Activated CD8-positive, alpha-beta T cell treated with anti-CD3 and anti-CD28 coated beads, Interleukin-2, amount 10 ng/mL, durations not matched to agents 7 days and 5 days (primary cell): Measurements from ENCODE around the gene PALD1. TPM values are rescaled to one million over a fixed set of nuclear protein-coding genes. Genes with fewer than 3 reads are reported as not detected.

Experiments used
- ATAC-seq: fragments of 150-1000 bp; cut with Tn5 transposase; one replicate; pipeline ENCODE4 v1.10.0; 2021; ENCODE audit warnings: moderate library complexity
- CTCF ChIA-PET: fragments of 350-600 bp; sonication (Branson Sonifier 250); formaldehyde crosslinking; loops from one replicate; lab custom pipeline; 2021; ENCODE audit warnings: antibody characterized with exemption; lab: Charles Lee
- POLR2A ChIA-PET: fragments of 350-600 bp; sonication (Branson Sonifier 250); formaldehyde crosslinking; loops from one replicate; lab custom pipeline; 2021; ENCODE audit warnings: antibody characterized with exemption; lab: Charles Lee
- DNase-seq: peaks from one replicate; pipeline ENCODE4 v3.0.0-alpha.2; 2020
- H3K27ac Mint-ChIP-seq: one replicate; pipeline ENCODE4 v1.8.0; 2021; ENCODE audit warnings: mild to moderate bottlenecking, mixed read lengths
- H3K27me3 Mint-ChIP-seq: one replicate; pipeline ENCODE4 v1.8.0; 2021; ENCODE audit warnings: low read depth, mixed read lengths
- H3K36me3 Mint-ChIP-seq: one replicate; pipeline ENCODE4 v1.8.0; 2021; ENCODE audit warnings: low read depth, mixed read lengths
- H3K4me1 Mint-ChIP-seq: one replicate; pipeline ENCODE4 v1.8.0; 2021; ENCODE audit warnings: low read depth, mixed read lengths
- H3K4me3 Mint-ChIP-seq: one replicate; pipeline ENCODE4 v1.8.0; 2021; ENCODE audit warnings: mild to moderate bottlenecking, mixed read lengths
- H3K9me3 Mint-ChIP-seq: one replicate; pipeline ENCODE4 v1.8.0; 2022; ENCODE audit warnings: mixed read lengths; ENCODE audit not compliant: insufficient read depth
- total RNA-seq, 2 experiments: library from RNA; stranded (reverse); gene quantifications; one replicate each; pipeline ENCODE4 v1.2.3, GENCODE V29; 2021

PALD1 gene
- total RNA-seq, 2 experiments from 2014 or later: 6.2 to 6.5 TPM

DNA sequence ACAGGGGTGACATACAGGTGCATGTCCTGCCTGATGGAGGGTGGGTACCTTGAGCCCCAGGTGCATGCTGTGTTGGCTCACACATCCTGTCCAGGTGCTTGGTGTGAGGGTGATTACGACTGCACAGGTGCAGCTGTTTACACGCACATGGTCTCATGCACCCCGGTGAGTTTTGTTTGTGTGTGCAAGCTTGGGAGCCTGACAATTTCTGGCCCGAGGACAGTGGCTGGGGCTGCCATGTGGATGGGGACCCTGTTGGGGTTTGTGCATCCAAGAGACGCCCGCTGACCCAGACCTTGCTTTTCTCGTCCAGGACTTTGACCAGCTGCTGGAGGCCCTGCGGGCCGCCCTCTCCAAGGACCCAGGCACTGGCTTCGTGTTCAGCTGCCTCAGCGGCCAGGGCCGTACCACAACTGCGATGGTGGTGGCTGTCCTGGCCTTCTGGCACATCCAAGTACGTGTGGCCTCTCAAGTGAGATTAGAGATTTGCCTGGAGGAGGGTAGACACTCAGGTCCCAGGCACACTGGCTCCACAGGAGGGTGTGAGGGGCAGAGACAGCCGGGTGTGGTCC is 62.3 kb downstream of the PALD1 start:
- Mint-ChIP-seq H3K9me3 (no peaks in the 10 kb centered on the region), H3K4me1 (no peaks in the 10 kb centered on the region), H3K4me3 (no peak overlapping the region), H3K27ac (no peak overlapping the region), H3K27me3 (peaks cover 5% of the 10 kb centered on the region), H3K36me3 (no peaks in the 10 kb centered on the region)
- POLR2A ChIA-PET: no interaction called here
- CTCF ChIA-PET: interaction anchor here (1.0 to 5.0 kb wide), 4 partner anchors 8 to 79 kb away, joined by 3 to 36 read pairs (median 4); no protein-coding TSS in a partner anchor
- no peak for ATAC-seq
- no peak for DNase-seq

DNA sequence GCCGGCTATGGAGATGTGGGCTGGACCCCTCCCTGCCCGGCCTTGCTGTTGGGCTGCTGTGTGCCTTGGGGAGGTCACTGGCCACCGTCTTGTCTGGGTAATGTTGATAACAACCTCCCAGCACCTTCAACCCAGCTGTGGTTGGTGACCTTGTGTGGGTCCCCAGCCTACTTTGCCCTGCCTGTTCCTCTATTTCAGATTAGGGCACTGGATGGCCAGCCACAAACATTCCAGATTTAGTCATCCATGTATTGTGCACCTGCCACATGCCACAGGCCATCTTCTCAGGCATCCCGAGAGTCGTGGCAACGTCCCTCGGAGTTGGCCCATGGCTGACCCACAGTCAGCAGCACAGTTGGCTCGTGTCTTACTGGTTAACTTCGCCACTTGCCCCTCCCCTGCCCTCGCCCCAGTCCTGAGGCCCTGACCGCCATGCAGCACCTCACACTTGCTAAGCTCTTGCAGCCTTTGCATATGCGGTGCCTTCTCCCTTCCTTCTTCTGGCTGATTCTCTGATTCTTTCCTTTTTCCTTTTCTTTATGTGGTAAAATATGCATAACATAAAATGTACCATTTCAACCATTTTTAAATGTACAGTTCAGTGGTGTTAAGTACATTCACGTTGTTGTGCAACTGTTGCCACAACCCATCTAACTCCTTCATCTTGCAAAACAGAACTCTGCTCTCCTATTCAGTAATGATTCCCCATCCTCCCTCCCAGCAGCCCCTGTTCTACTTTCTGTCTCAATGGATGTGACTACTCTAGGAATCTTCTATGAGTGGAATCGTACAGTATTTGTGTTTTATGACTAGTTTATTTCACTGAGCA is 63.4 kb downstream of the PALD1 start:
- Mint-ChIP-seq H3K27me3 (peaks cover 5% of the 10 kb centered on the region), H3K36me3 (no peaks in the 10 kb centered on the region), H3K9me3 (no peaks in the 10 kb centered on the region), H3K4me3 (no peak overlapping the region), H3K4me1 (no peaks in the 10 kb centered on the region), H3K27ac (no peak overlapping the region)
- POLR2A ChIA-PET: no interaction called here
- DNase-seq (no peak), ATAC-seq (no peak)
- CTCF ChIA-PET: interaction anchor here (1.0 to 5.0 kb wide), 2 partner anchors 8 to 80 kb away, joined by 3 to 36 read pairs; no protein-coding TSS in a partner anchor

GRCh38 chr10:70542565-70542938 is 64.0 kb downstream of the PALD1 start:
- Mint-ChIP-seq H3K27me3 (peaks cover 5% of the 10 kb centered on the region), H3K27ac (no peak overlapping the region), H3K4me3 (no peak overlapping the region), H3K4me1 (no peaks in the 10 kb centered on the region), H3K9me3 (no peaks in the 10 kb centered on the region), H3K36me3 (no peaks in the 10 kb centered on the region)
- DNase-seq (no peak), ATAC-seq (no peak)
- POLR2A ChIA-PET: no interaction called here
- CTCF ChIA-PET: interaction anchor here (1.4 to 5.0 kb wide), 2 partner anchors 65 to 81 kb away, joined by 3 to 36 read pairs; no protein-coding TSS in a partner anchor

GRCh38 chr10:70543911-70544310 is 65.3 kb downstream of the PALD1 start:
- Mint-ChIP-seq H3K27me3 (peaks cover 5% of the 10 kb centered on the region), H3K4me1 (no peaks in the 10 kb centered on the region), H3K4me3 (no peak overlapping the region), H3K36me3 (no peaks in the 10 kb centered on the region), H3K9me3 (no peaks in the 10 kb centered on the region), H3K27ac (no peak overlapping the region)
- POLR2A ChIA-PET: no interaction called here
- DNase-seq: no peak
- CTCF ChIA-PET: interaction anchor here (1.4 to 2.3 kb wide), 3 partner anchors 67 to 215 kb away, joined by 3 to 13 read pairs (median 6); no protein-coding TSS in a partner anchor
- ATAC-seq: no peak

DNA sequence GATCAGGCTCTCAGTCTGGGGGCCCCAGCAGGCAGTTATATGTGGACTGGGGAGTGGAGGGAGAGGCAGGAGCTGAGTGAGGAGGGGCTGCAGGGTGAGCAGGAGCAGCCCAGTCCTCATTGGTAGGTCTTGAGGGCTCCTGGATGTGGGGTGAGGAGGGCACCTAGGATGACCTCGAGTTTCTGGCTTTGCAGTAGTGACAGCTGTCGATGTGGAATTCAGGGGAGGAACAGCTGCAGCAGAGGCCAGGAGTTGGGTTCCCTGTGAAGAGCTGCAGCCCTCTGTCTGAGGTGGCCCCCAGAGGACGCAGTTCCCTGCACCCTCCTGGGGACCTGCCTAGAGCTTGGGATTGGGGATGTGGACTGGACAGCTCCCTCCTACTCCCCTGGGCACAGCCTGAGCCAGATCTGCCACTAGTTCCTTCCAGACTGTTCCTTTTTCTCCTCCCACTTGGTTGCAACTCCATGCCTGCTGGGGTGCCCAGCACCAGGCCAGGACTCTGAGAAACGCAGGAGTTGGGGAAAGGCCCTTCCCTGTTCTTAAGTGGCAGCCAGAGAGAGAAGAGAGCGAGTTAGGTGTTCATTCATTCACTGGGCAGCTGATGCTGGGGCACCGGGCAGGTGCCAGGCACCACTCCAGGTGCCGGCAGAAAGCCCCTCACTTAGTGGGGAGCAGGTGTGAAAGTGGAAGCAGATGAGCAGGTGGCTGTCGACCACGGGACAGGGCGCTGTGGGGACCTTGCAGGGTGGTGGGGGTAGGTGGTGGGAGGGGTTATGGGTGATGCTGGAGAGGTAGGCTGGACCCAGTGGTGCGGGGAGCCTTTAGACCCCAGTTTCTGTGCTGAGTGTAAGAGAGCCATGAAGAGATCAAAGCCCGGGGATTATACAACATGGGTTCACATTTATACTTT is 66.1 kb downstream of the PALD1 start:
- H3K36me3 Mint-ChIP-seq: no peaks in the 10 kb centered on the region
- ChIA-PET CTCF (interaction anchor here (1.5 to 2.3 kb wide), 2 partner anchors 83 to 214 kb away, joined by 6 to 13 read pairs; no protein-coding TSS in a partner anchor), POLR2A (no interaction called here)
- ATAC-seq: no peak
- no peak overlapping the region for H3K27ac Mint-ChIP-seq
- no peaks in the 10 kb centered on the region for H3K9me3 Mint-ChIP-seq
- peaks cover 5% of the 10 kb centered on the region for H3K27me3 Mint-ChIP-seq
- DNase-seq: no peak
- no peak overlapping the region for H3K4me3 Mint-ChIP-seq
- H3K4me1 Mint-ChIP-seq: no peaks in the 10 kb centered on the region

DNA sequence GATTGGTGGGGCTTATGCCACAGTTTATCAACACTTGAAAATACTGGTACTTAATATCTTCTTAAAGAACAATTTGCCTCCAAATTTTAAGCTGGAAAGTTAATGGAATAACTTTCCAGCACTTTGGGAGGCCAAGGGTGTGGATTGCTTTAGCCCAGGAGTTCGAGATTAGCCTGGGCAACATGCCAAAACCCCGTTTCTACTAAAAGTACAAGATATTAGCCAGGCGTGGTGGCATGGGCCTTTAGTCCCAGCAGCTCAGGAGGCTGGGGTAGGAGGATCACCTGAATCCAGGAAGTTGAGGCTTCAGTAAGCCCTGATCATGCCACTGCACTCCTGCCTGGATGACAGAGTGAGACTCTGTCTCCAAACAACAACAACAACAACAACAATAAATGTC is 68.0 kb downstream of the PALD1 start:
- DNase-seq (no peak), ATAC-seq (no peak)
- ChIA-PET POLR2A (interaction anchor here (0.7 kb wide), 1 partner anchor 504 kb away, joined by 3 read pairs; no protein-coding TSS in a partner anchor), CTCF (interaction anchor here (2.0 kb wide), 1 partner anchor 13 kb away, joined by 6 read pairs; no protein-coding TSS in a partner anchor)
- no peak overlapping the region for H3K27ac Mint-ChIP-seq
- H3K4me3 Mint-ChIP-seq: no peak overlapping the region
- peaks cover 5% of the 10 kb centered on the region for H3K27me3 Mint-ChIP-seq
- H3K9me3 Mint-ChIP-seq: no peaks in the 10 kb centered on the region
- no peaks in the 10 kb centered on the region for H3K36me3 Mint-ChIP-seq
- peaks cover 2% of the 10 kb centered on the region for H3K4me1 Mint-ChIP-seq

GRCh38 chr10:70549351-70549961 is 70.9 kb downstream of the PALD1 start:
- ChIA-PET CTCF (interaction anchor here (0.8 to 5.2 kb wide), 17 partner anchors 8 to 356 kb away, joined by 3 to 62 read pairs (median 4); partner anchors contain the start of gene SGPL1), POLR2A (no interaction called here)
- no peak for DNase-seq
- Mint-ChIP-seq H3K9me3 (no peaks in the 10 kb centered on the region), H3K27ac (peak overlapping the region; percentile 49), H3K36me3 (no peaks in the 10 kb centered on the region), H3K4me3 (no peak overlapping the region), H3K4me1 (peaks cover 2% of the 10 kb centered on the region), H3K27me3 (no peaks in the 10 kb centered on the region)
- peak; percentile 11 for ATAC-seq

DNA sequence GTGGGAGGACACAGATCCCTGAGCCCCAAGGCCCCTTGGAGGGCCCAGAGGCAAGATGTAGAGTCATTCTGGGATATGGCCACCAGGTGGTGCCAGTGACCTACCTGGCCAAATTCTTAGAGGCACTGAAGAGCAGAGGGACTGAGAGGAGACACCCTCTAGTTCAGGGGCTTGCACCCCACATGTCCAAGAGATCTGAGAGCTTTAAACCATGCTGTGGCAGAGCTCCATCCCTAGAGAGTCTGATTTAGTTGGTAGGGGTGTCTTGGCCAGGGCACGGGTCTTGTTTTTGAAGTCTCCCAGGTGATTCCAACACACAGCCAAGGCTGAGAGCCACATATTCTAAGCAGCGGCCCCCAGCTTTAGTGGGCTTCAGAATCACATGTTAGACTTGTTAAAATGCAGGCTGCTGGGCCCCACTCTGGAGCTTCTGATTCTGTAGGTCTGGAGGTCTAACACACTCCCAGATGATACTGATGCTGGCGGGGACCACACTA is 71.4 kb downstream of the PALD1 start:
- ATAC-seq (peak; percentile 88), DNase-seq (peak; percentile 83)
- no peaks in the 10 kb centered on the region for H3K27me3 Mint-ChIP-seq
- H3K27ac Mint-ChIP-seq: peak overlapping the region; percentile 49
- ChIA-PET CTCF (interaction anchor here (0.8 to 5.2 kb wide), 18 partner anchors 9 to 355 kb away, joined by 3 to 62 read pairs (median 3); no protein-coding TSS in a partner anchor), POLR2A (no interaction called here)
- H3K4me3 Mint-ChIP-seq: no peak overlapping the region
- peaks cover 2% of the 10 kb centered on the region for H3K4me1 Mint-ChIP-seq
- H3K9me3 Mint-ChIP-seq: no peaks in the 10 kb centered on the region
- H3K36me3 Mint-ChIP-seq: no peaks in the 10 kb centered on the region

DNA sequence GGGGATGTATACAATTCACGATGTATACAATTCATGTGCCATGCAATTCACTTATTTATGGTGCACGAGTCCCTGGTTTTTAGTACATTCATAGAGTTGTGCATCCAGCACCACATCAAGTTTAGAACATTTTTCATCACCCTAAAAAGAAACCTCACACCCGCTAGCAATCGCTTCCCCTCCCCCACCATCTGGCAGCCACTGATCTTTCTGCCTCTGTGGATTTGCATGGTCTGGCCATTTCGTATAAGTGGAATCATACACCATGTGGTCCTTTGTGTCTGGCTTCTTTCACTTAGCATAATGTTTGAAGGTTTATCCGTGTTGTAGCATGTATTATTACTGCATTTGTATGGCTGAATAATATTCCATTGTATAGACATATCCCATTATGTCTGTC is 71.9 kb downstream of the PALD1 start:
- no peaks in the 10 kb centered on the region for H3K9me3 Mint-ChIP-seq

DNA sequence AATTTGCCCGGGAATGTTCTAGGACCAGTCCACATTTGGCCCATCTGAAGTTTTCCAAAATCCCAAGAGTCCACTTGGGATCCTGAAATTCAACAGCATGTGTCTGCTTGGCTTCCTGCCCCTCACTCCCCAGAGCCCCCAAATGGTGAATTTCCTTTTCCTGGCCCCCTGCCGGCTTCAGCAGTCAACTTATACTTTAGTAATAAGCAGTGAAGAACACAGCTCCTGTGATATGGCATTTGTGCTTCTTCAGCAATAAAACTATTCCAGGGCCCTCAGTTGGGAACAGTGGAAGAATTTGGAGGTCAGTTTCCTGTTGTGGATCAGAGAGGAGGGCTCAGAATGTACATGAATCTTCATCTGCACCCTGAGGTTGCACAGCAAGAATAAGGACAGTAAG is 72.9 kb downstream of the PALD1 start:
- POLR2A ChIA-PET: interaction anchor here (0.5 to 1.0 kb wide), 3 partner anchors 43 to 1726 kb away, joined by 3 read pairs; no protein-coding TSS in a partner anchor
- H3K9me3 Mint-ChIP-seq: no peaks in the 10 kb centered on the region
- H3K4me1 Mint-ChIP-seq: peaks cover 2% of the 10 kb centered on the region
- H3K36me3 Mint-ChIP-seq: no peaks in the 10 kb centered on the region
- no peak overlapping the region for H3K27ac Mint-ChIP-seq
- DNase-seq (no peak), ATAC-seq (no peak)
- no peak overlapping the region for H3K4me3 Mint-ChIP-seq
- CTCF ChIA-PET: interaction anchor here (0.7 to 5.2 kb wide), 11 partner anchors 8 to 332 kb away, joined by 3 to 62 read pairs (median 7); partner anchors contain the start of gene PRF1
- H3K27me3 Mint-ChIP-seq: no peaks in the 10 kb centered on the region

More for the DNA sequence above, 71.9 kb downstream of the PALD1 start:
- Mint-ChIP-seq H3K4me1 (peaks cover 2% of the 10 kb centered on the region), H3K27me3 (no peaks in the 10 kb centered on the region), H3K27ac (no peak overlapping the region), H3K36me3 (no peaks in the 10 kb centered on the region), H3K4me3 (no peak overlapping the region)
- no peak for DNase-seq
- ChIA-PET CTCF (interaction anchor here (0.8 to 5.2 kb wide), 16 partner anchors 9 to 355 kb away, joined by 3 to 62 read pairs (median 4); partner anchors contain the start of gene PRF1), POLR2A (interaction anchor here (1.0 kb wide), 1 partner anchor 44 kb away, joined by 3 read pairs; no protein-coding TSS in a partner anchor)
- no peak for ATAC-seq
